Uterus (tissue), 4 donors: ENCODE results near the gene ERP27. TPM values are rescaled to one million over a fixed set of nuclear protein-coding genes. Genes with fewer than 3 reads are reported as not detected.

Experiments used
- DNase-seq, 2 donors: peaks; one replicate each; pipeline ENCODE4 v3.0.0-alpha.2; 2019 to 2020
- H3K27ac ChIP-seq, 2 donors: fragments of 200-600 bp; sonication (generic); 1 replicate in 1 of 2; 2 replicates in 1 of 2; pipeline ENCODE4 v1.5.1; 2016 to 2018
- H3K27me3 ChIP-seq, 2 donors: fragments of 200-600 bp; sonication (generic); one replicate each; pipeline ENCODE4 v1.5.1; 2018 to 2019; ENCODE audit warnings: control low read depth in 1 of 2
- H3K36me3 ChIP-seq, 2 donors: fragments of 200-600 bp; sonication (generic); one replicate each; pipeline ENCODE4 v1.5.1; 2019; ENCODE audit warnings: control low read depth in 1 of 2
- H3K4me1 ChIP-seq, 2 donors: fragments of 200-600 bp; sonication (generic); one replicate each; pipeline ENCODE4 v1.5.1; 2018 to 2019; ENCODE audit warnings: control low read depth in 1 of 2
- H3K4me3 ChIP-seq, 2 donors: fragments of 200-600 bp; sonication (generic); 1 replicate in 1 of 2; 2 replicates in 1 of 2; pipeline ENCODE4 v1.5.1; 2018 to 2019; ENCODE audit warnings: mild to moderate bottlenecking in 1 of 2
- H3K9me3 ChIP-seq, 2 donors: fragments of 200-600 bp; sonication (generic); one replicate each; pipeline ENCODE4 v1.5.1; 2019; ENCODE audit warnings: control low read depth in 1 of 2
- CTCF ChIP-seq, 4 experiments: fragments of 200-600 bp in 2 of 4; fragments of 450-650 bp in 2 of 4; sonication (generic) in 2 of 4; IDR thresholded peaks; one replicate each; pipeline ENCODE4 v1.5.1; 2016 to 2019; ENCODE audit warnings: antibody characterized with exemption in 4 of 4, mild to moderate bottlenecking in 2 of 4, moderate library complexity in 1 of 4
- POLR2A ChIP-seq, 2 donors: fragments of 450-650 bp; IDR thresholded peaks; one replicate each; pipeline ENCODE4 v1.6.1; 2016; ENCODE audit warnings: antibody characterized with exemption in 2 of 2, mild to moderate bottlenecking in 1 of 2, moderate library complexity in 1 of 2
- intact Hi-C: fragments of 100-400 bp; cut with DNase I; formaldehyde crosslinking; loops from one replicate; pipeline ENCODE4 v1.15.1; 2023; ENCODE audit warnings: low total_unique reads
- total RNA-seq, 4 donors: library from RNA; depleted of rRNA in 3 of 4; stranded (reverse); fragments of >200 nt in 3 of 4; gene quantifications; one replicate each; pipeline versions ENCODE4 v1.1.0 to v1.2.4, GENCODE V29; 2014 to 2023
- donor health status: DM: yes; HTN: yes; CAD: no.

ERP27 gene
- total RNA-seq, 4 donors from 2014 or later = 0.61 to 2.6 (median 1.5) TPM; not detected in 1

GRCh38 chr12:14903386-14904098 is 34.8 kb downstream of the ERP27 start:
- Histone ChIP-seq H3K27me3 (no peaks in the 10 kb centered on the region), H3K9me3 (no peaks in the 10 kb centered on the region), H3K36me3 (no peaks in the 10 kb centered on the region), H3K4me1 (no peaks in the 10 kb centered on the region), H3K4me3 (no peak overlapping the region), H3K27ac (peak overlapping the region in 1 of 2 donors; percentile 62)
- intact Hi-C loops = no loop called here
- DNase-seq = no peak
- TF ChIP-seq POLR2A (IDR thresholded peaks at IDR 0.05) (no peak), CTCF (IDR thresholded peaks at IDR 0.05) (no peak)

GRCh38 chr12:14902465-14902864 is 35.9 kb downstream of the ERP27 start:
- TF ChIP-seq CTCF (IDR thresholded peaks at IDR 0.05) (no peak), POLR2A (IDR thresholded peaks at IDR 0.05) (no peak)
- H3K4me1 ChIP-seq = no peaks in the 10 kb centered on the region
- peak overlapping the region; percentile 40 to 62 for H3K27ac ChIP-seq
- intact Hi-C loops = no loop called here
- H3K4me3 ChIP-seq = no peak overlapping the region
- H3K27me3 ChIP-seq = no peaks in the 10 kb centered on the region
- no peaks in the 10 kb centered on the region for H3K9me3 ChIP-seq
- H3K36me3 ChIP-seq = no peaks in the 10 kb centered on the region
- DNase-seq = no peak

GRCh38 chr12:14901228-14901562 is 37.1 kb downstream of the ERP27 start:
- no peak for TF ChIP-seq POLR2A (IDR thresholded peaks at IDR 0.05)
- no peak for TF ChIP-seq CTCF (IDR thresholded peaks at IDR 0.05)
- Histone ChIP-seq H3K9me3 (no peaks in the 10 kb centered on the region), H3K36me3 (no peaks in the 10 kb centered on the region), H3K4me3 (no peak overlapping the region), H3K27ac (peak overlapping the region; percentile 56 to 65), H3K27me3 (no peaks in the 10 kb centered on the region), H3K4me1 (no peaks in the 10 kb centered on the region)
- DNase-seq = no peak
- intact Hi-C loops = no loop called here

- no peaks in the 10 kb centered on the region for H3K9me3 ChIP-seq
- H3K27me3 ChIP-seq = no peaks in the 10 kb centered on the region
- intact Hi-C loops = no loop called here
- peak overlapping the region; percentile 56 to 65 for H3K27ac ChIP-seq
- no peak overlapping the region for H3K4me3 ChIP-seq
- no peak for DNase-seq
- no peaks in the 10 kb centered on the region for H3K36me3 ChIP-seq
- H3K4me1 ChIP-seq = peaks cover 0 to 3% of the 10 kb centered on the region in 2 donors
- no peak for TF ChIP-seq POLR2A (IDR thresholded peaks at IDR 0.05)
- no peak for TF ChIP-seq CTCF (IDR thresholded peaks at IDR 0.05)
Measured at GRCh38 chr12:14900521-14901227, 37.7 kb downstream of the ERP27 start.

- no peak for TF ChIP-seq CTCF (IDR thresholded peaks at IDR 0.05)
- no peak for TF ChIP-seq POLR2A (IDR thresholded peaks at IDR 0.05)
- peak overlapping the region; percentile 20 to 51 for H3K27ac ChIP-seq
- peak in 1 of 2 donors; percentile 52 for DNase-seq
- intact Hi-C loops = no loop called here
- peaks cover 0 to 9% of the 10 kb centered on the region in 2 donors for H3K4me1 ChIP-seq
- no peaks in the 10 kb centered on the region for H3K27me3 ChIP-seq
- H3K9me3 ChIP-seq = no peaks in the 10 kb centered on the region
- H3K36me3 ChIP-seq = no peaks in the 10 kb centered on the region
- H3K4me3 ChIP-seq = no peak overlapping the region
Measured at GRCh38 chr12:14896521-14897169, 41.7 kb downstream of the ERP27 start.
